Activated CD8-positive, alpha-beta T cell treated with anti-CD3 and anti-CD28 coated beads for 36 hours (primary cell): ENCODE results near the gene GFOD1. TPM values are rescaled to one million over a fixed set of nuclear protein-coding genes. Genes with fewer than 3 reads are reported as not detected.

Experiments
- ATAC-seq: fragments of 200-7000 bp; cut with Tn5 transposase; one replicate; pipeline ENCODE4 v1.10.0; 2021; ENCODE audit warnings: mild to moderate bottlenecking, moderate library complexity
- CTCF ChIA-PET: fragments of 350-600 bp; sonication (Branson Sonifier 250); formaldehyde crosslinking; loops from one replicate; lab custom pipeline; 2021; ENCODE audit warnings: antibody characterized with exemption; lab: Charles Lee
- POLR2A ChIA-PET: fragments of 350-600 bp; sonication (Branson Sonifier 250); formaldehyde crosslinking; loops from one replicate; lab custom pipeline; 2021; ENCODE audit warnings: antibody characterized with exemption; lab: Charles Lee
- DNase-seq: peaks from one replicate; pipeline ENCODE4 v3.0.0-alpha.2; 2020
- H3K27ac Mint-ChIP-seq: one replicate; pipeline ENCODE4 v1.8.0; 2021; ENCODE audit warnings: mild to moderate bottlenecking, mixed read lengths
- H3K27me3 Mint-ChIP-seq: one replicate; pipeline ENCODE4 v1.8.0; 2021; ENCODE audit warnings: mixed read lengths
- H3K36me3 Mint-ChIP-seq: one replicate; pipeline ENCODE4 v1.8.0; 2021; ENCODE audit warnings: low read depth, mixed read lengths
- H3K4me1 Mint-ChIP-seq: one replicate; pipeline ENCODE4 v1.8.0; 2021; ENCODE audit warnings: low read depth, mixed read lengths
- H3K4me3 Mint-ChIP-seq: one replicate; pipeline ENCODE4 v1.8.0; 2021; ENCODE audit warnings: mild to moderate bottlenecking, moderate library complexity, mixed read lengths
- H3K9me3 Mint-ChIP-seq: one replicate; pipeline ENCODE4 v1.8.0; 2021; ENCODE audit warnings: mixed read lengths
- intact Hi-C: fragments of 100-400 bp; cut with micrococcal nuclease; formaldehyde crosslinking; loops from one replicate; pipeline ENCODE4 v1.10.0; 2022
- total RNA-seq, 2 experiments: library from RNA; stranded (reverse); gene quantifications; one replicate each; pipeline ENCODE4 v1.2.3, GENCODE V29; 2021
- TF ChIP-seq, protein P1 (sequence below): fragments of 200-600 bp; IDR thresholded peaks from one replicate; pipeline ENCODE4 v1.8.0; 2022; ENCODE audit warnings: antibody characterized with exemption, mild to moderate bottlenecking

GFOD1 gene
- total RNA-seq, 2 experiments from 2014 or later = 12.3 to 12.9 TPM

GRCh38 chr6:13383328-13384163 is 103.9 kb downstream of the GFOD1 start:
- ChIA-PET CTCF (interaction anchor here (1.3 to 1.5 kb wide), 5 partner anchors 31 to 191 kb away, joined by 3 to 5 read pairs (median 4); partner anchors contain the start of gene SIRT5), POLR2A (interaction anchor here (1.1 kb wide), 1 partner anchor 28 kb away, joined by 3 read pairs; no protein-coding TSS in a partner anchor)
- intact Hi-C loops = no loop called here
- Mint-ChIP-seq H3K27ac (peak overlapping the region; percentile 31), H3K9me3 (peaks cover 2% of the 10 kb centered on the region), H3K36me3 (no peaks in the 10 kb centered on the region), H3K4me1 (peaks cover 16% of the 10 kb centered on the region), H3K27me3 (no peaks in the 10 kb centered on the region), H3K4me3 (no peak overlapping the region)
- TF ChIP-seq, protein P1, sequence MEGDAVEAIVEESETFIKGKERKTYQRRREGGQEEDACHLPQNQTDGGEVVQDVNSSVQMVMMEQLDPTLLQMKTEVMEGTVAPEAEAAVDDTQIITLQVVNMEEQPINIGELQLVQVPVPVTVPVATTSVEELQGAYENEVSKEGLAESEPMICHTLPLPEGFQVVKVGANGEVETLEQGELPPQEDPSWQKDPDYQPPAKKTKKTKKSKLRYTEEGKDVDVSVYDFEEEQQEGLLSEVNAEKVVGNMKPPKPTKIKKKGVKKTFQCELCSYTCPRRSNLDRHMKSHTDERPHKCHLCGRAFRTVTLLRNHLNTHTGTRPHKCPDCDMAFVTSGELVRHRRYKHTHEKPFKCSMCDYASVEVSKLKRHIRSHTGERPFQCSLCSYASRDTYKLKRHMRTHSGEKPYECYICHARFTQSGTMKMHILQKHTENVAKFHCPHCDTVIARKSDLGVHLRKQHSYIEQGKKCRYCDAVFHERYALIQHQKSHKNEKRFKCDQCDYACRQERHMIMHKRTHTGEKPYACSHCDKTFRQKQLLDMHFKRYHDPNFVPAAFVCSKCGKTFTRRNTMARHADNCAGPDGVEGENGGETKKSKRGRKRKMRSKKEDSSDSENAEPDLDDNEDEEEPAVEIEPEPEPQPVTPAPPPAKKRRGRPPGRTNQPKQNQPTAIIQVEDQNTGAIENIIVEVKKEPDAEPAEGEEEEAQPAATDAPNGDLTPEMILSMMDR = no peak
- ATAC-seq (peak; percentile 94), DNase-seq (peak; percentile 41)

- no peak overlapping the region for H3K4me3 Mint-ChIP-seq
- ATAC-seq (no peak), DNase-seq (no peak)
- H3K27me3 Mint-ChIP-seq = no peaks in the 10 kb centered on the region
- POLR2A ChIA-PET = no interaction called here
- CTCF ChIA-PET = interaction anchor here (0.9 to 2.3 kb wide), 3 partner anchors 24 to 106 kb away, joined by 3 to 5 read pairs (median 4); partner anchors contain the start of gene GFOD1
- intact Hi-C loops = no loop called here
- TF ChIP-seq, protein P1 = no peak
- peaks cover 2% of the 10 kb centered on the region for H3K9me3 Mint-ChIP-seq
- H3K4me1 Mint-ChIP-seq = peaks cover 27% of the 10 kb centered on the region
- H3K27ac Mint-ChIP-seq = no peak overlapping the region
- H3K36me3 Mint-ChIP-seq = peaks cover 2% of the 10 kb centered on the region
These were observed 106.6 kb downstream of the GFOD1 start for GRCh38 chr6:13380761-13381160.

DNA sequence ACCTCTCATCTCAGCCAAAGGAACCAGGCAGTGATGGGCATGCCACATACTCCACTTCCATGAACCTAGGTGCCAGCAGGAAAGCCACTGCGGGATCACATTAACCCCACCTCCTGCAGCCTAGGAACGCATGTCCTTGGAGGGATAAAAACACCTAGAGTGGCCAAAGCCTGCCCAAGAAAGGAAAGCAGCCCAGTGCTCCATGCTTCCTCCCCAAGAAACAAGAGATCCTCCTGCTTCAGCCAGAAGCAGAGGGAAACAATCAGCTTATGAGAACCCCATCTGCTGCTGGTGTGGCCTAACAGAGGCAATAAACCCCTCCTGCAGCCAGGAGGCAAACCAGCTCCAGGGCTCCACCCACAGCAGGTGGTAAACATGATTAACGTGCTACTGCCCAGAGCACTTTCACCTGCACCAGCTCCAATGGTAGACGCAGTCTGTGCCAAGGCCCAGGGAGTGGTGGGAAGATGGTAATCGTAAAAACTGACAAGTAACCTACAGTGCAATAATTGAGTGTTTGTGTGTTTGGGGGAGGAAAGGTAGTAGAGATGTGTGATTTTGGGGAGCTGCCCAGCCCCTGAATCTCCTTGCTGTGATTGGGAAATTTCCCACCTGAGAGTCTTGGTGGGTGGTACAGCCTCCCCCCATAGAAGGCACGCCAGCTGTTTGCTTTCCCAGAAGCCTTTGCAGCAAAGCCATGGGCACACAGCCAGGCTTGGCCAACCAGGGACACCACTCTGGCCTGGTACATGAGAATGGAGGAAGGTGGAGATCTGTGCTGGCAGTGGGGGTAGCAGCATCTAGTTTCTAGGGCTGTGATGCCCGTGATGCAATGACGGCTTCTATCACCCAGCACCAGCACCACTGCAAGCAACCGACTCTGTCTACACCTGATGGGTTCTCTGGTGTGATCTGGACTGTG is 108.5 kb downstream of the GFOD1 start:
- intact Hi-C loops = no loop called here
- H3K9me3 Mint-ChIP-seq = peaks cover 2% of the 10 kb centered on the region

DNA sequence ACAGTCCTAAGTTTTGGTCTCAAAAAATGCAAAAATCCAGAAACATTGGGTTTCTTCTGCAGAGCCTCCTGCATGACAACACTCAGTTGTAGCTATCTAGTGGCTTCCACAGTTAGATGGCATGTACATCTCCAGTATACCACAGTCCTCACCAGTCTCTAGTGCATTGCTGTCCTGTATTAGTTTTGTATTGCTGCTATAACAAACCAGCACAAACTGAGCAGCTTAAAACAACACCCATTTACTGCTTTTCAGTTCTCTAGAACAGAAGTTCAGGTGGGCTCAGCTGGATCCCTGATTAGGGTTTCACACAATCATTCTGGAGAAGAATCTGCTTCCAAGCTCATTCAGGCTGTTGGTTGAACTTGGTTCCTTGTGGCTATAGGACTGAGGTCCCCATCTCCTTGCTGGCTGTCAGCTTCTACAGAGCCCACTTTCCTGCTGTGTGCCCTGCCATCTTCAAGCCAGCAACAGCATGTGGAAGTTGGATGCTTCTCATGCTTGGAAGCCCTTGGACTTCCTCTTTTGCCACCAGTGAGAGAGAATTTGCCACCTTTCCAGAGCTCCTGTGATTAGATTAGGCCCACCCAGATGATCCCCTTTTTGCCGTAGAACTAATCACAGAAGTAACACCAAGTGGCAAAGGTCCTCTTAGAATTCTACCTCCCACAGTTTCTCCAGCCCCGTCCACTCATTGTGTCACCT is 110.2 kb downstream of the GFOD1 start:
- peaks cover 40% of the 10 kb centered on the region for H3K4me1 Mint-ChIP-seq

More for the DNA sequence above, 108.5 kb downstream of the GFOD1 start:
- H3K36me3 Mint-ChIP-seq = peaks cover 2% of the 10 kb centered on the region
- H3K27me3 Mint-ChIP-seq = no peaks in the 10 kb centered on the region
- H3K27ac Mint-ChIP-seq = no peak overlapping the region
- peaks cover 39% of the 10 kb centered on the region for H3K4me1 Mint-ChIP-seq
- TF ChIP-seq, protein P1 = no peak
- ChIA-PET POLR2A (interaction anchor here (0.7 to 1.0 kb wide), 3 partner anchors 20 to 729 kb away, joined by 3 read pairs; no protein-coding TSS in a partner anchor), CTCF (interaction anchor here (1.1 to 2.3 kb wide), 3 partner anchors 13 to 236 kb away, joined by 3 to 5 read pairs (median 3); partner anchors contain the start of genes GFOD1 and NOL7)
- DNase-seq (no peak), ATAC-seq (no peak)
- no peak overlapping the region for H3K4me3 Mint-ChIP-seq

More for the DNA sequence above, 110.2 kb downstream of the GFOD1 start:
- H3K9me3 Mint-ChIP-seq = no peaks in the 10 kb centered on the region
- TF ChIP-seq, protein P1 = no peak
- H3K36me3 Mint-ChIP-seq = peaks cover 2% of the 10 kb centered on the region
- no peak overlapping the region for H3K4me3 Mint-ChIP-seq
- ATAC-seq = no peak
- H3K27ac Mint-ChIP-seq = no peak overlapping the region
- intact Hi-C loops = no loop called here
- no peak for DNase-seq
- ChIA-PET CTCF (no interaction called here), POLR2A (no interaction called here)
- no peaks in the 10 kb centered on the region for H3K27me3 Mint-ChIP-seq
